H9 (cell line): ENCODE measurements around the gene NLRP9. TPM values are rescaled to one million over a fixed set of nuclear protein-coding genes. Genes with fewer than 3 reads are reported as not detected.

Source experiments
- DNase-seq: peaks from one replicate; pipeline ENCODE4 v3.0.0-alpha.2; 2017
- H2AFZ ChIP-seq: one replicate; pipeline ENCODE4 v1.6.1; 2013; ENCODE audit warnings: mild to moderate bottlenecking, low read length, control low read depth, moderate library complexity
- H2AK5ac ChIP-seq: 2 replicates; pipeline ENCODE4 v1.6.1; 2013; ENCODE audit warnings: low read length, control low read depth, mixed read lengths; ENCODE audit not compliant: insufficient read length
- H2BK120ac ChIP-seq: one replicate; pipeline ENCODE4 v1.6.1; 2013; ENCODE audit warnings: low read depth, mild to moderate bottlenecking, low read length, control low read depth, inconsistent platforms; ENCODE audit not compliant: poor library complexity, severe bottlenecking
- H2BK12ac ChIP-seq: 2 replicates; pipeline ENCODE4 v1.6.1; 2013; ENCODE audit warnings: low read length, control low read depth, mixed read lengths, low read depth; ENCODE audit not compliant: insufficient read length
- H2BK15ac ChIP-seq: 2 replicates; pipeline ENCODE4 v1.6.1; 2013; ENCODE audit warnings: low read depth, low read length, control low read depth
- H2BK20ac ChIP-seq: one replicate; pipeline ENCODE4 v1.6.1; 2013; ENCODE audit warnings: low read depth, mild to moderate bottlenecking, low read length, control low read depth, inconsistent platforms; ENCODE audit not compliant: poor library complexity, severe bottlenecking
- H2BK5ac ChIP-seq: 2 replicates; pipeline ENCODE4 v1.6.1; 2013; ENCODE audit warnings: low read length, control low read depth, mixed read lengths; ENCODE audit not compliant: insufficient read length
- H3K14ac ChIP-seq: 2 replicates; pipeline ENCODE4 v1.6.1; 2013; ENCODE audit warnings: low read length, control low read depth; ENCODE audit not compliant: insufficient read depth
- H3K18ac ChIP-seq: 2 replicates; pipeline ENCODE4 v1.6.1; 2013; ENCODE audit warnings: low read depth, mild to moderate bottlenecking, mixed read lengths, low read length, control low read depth; ENCODE audit not compliant: insufficient read length
- H3K23ac ChIP-seq: 2 replicates; pipeline ENCODE4 v1.6.1; 2013; ENCODE audit warnings: low read length, control low read depth, mixed read lengths, low read depth; ENCODE audit not compliant: insufficient read length
- H3K23me2 ChIP-seq: 2 replicates; pipeline ENCODE4 v1.6.1; 2013; ENCODE audit warnings: low read depth, mild to moderate bottlenecking, mixed read lengths, low read length, control low read depth; ENCODE audit not compliant: insufficient read length, poor library complexity, severe bottlenecking
- H3K27ac ChIP-seq: 2 replicates; pipeline ENCODE4 v1.5.1; 2013; ENCODE audit warnings: low read length, control low read depth, mixed read lengths, low read depth; ENCODE audit not compliant: insufficient read length
- H3K27me3 ChIP-seq: 2 replicates; pipeline ENCODE4 v1.6.1; 2013; ENCODE audit warnings: low read length, control low read depth, inconsistent platforms; ENCODE audit not compliant: insufficient read depth
- H3K4ac ChIP-seq: 2 replicates; pipeline ENCODE4 v1.6.1; 2013; ENCODE audit warnings: low read depth, mild to moderate bottlenecking, control low read depth, inconsistent platforms, low read length, moderate library complexity
- H3K4me1 ChIP-seq: 2 replicates; pipeline ENCODE4 v1.6.1; 2013; ENCODE audit warnings: low read length, control low read depth, inconsistent platforms; ENCODE audit not compliant: insufficient read depth
- H3K4me2 ChIP-seq: 2 replicates; pipeline ENCODE4 v1.6.1; 2013; ENCODE audit warnings: low read length, control low read depth, mixed read lengths; ENCODE audit not compliant: insufficient read length, insufficient read depth
- H3K56ac ChIP-seq: 2 replicates; pipeline ENCODE4 v1.6.1; 2013; ENCODE audit warnings: low read depth, mild to moderate bottlenecking, mixed read lengths, low read length, control low read depth; ENCODE audit not compliant: insufficient read length
- H3K79me1 ChIP-seq: 2 replicates; pipeline ENCODE4 v1.6.1; 2013; ENCODE audit warnings: low read depth, mild to moderate bottlenecking, moderate library complexity, low read length, control low read depth, inconsistent platforms; ENCODE audit not compliant: insufficient read depth, poor library complexity, severe bottlenecking
- H3K79me2 ChIP-seq: 2 replicates; pipeline ENCODE4 v1.6.1; 2013; ENCODE audit warnings: low read length, control low read depth, inconsistent platforms; ENCODE audit not compliant: insufficient read depth
- H3K9ac ChIP-seq: 2 replicates; pipeline ENCODE4 v1.6.1; 2013; ENCODE audit warnings: low read length, control low read depth, mixed read lengths; ENCODE audit not compliant: insufficient read length; ENCODE audit errors: extremely low read depth
- H3K9me3 ChIP-seq: one replicate; pipeline ENCODE4 v1.6.1; 2013; ENCODE audit warnings: low read depth, low read length, inconsistent platforms; ENCODE audit not compliant: control insufficient read depth
- H3T11ph ChIP-seq: one replicate; pipeline ENCODE4 v1.6.1; 2013; ENCODE audit warnings: mild to moderate bottlenecking, low read length, control low read depth, inconsistent platforms
- H4K20me1 ChIP-seq: one replicate; pipeline ENCODE4 v1.6.1; 2013; ENCODE audit not compliant: control insufficient read depth, insufficient read length, insufficient read depth
- H4K5ac ChIP-seq: 2 replicates; pipeline ENCODE4 v1.6.1; 2013; ENCODE audit warnings: low read depth, mild to moderate bottlenecking, mixed read lengths, low read length, control low read depth; ENCODE audit not compliant: insufficient read length
- H4K8ac ChIP-seq: replicated peaks from 2 replicates; pipeline ENCODE4 v1.6.1; 2013; ENCODE audit warnings: low read length, control low read depth, mixed read lengths, low read depth; ENCODE audit not compliant: insufficient read length
- H4K91ac ChIP-seq: 2 replicates; pipeline ENCODE4 v1.6.1; 2013; ENCODE audit warnings: low read depth, mild to moderate bottlenecking, moderate library complexity, mixed read lengths, low read length, control low read depth; ENCODE audit not compliant: insufficient read length
- H3K27ac Mint-ChIP-seq, 3 experiments: 2 replicates in 2 of 3; 3 replicates in 1 of 3; pipeline ENCODE4 v1.8.0; 2020 to 2021; ENCODE audit warnings: mixed read lengths in 3 of 3, mild to moderate bottlenecking in 1 of 3, moderate library complexity in 1 of 3
- H3K27me3 Mint-ChIP-seq: 2 replicates; pipeline ENCODE4 v1.8.0; 2021; ENCODE audit warnings: low read depth, mild to moderate bottlenecking, moderate library complexity, mixed read lengths
- H3K36me3 Mint-ChIP-seq, 3 experiments: 2 replicates in 2 of 3; 3 replicates in 1 of 3; pipeline ENCODE4 v1.8.0; 2020 to 2021; ENCODE audit warnings: low read depth in 3 of 3, mixed read lengths in 3 of 3; ENCODE audit not compliant: insufficient read depth in 1 of 3
- H3K4me1 Mint-ChIP-seq, 2 experiments: 2 replicates each; pipeline ENCODE4 v1.8.0; 2020; ENCODE audit warnings: mixed read lengths in 2 of 2
- H3K4me3 Mint-ChIP-seq, 2 experiments: 2 replicates in 1 of 2; 3 replicates in 1 of 2; pipeline ENCODE4 v1.8.0; 2020 to 2021; ENCODE audit warnings: mild to moderate bottlenecking in 2 of 2, mixed read lengths in 2 of 2, moderate library complexity in 1 of 2
- H3K9me3 Mint-ChIP-seq, 2 experiments: 2 replicates in 1 of 2; 3 replicates in 1 of 2; pipeline ENCODE4 v1.8.0; 2020; ENCODE audit warnings: mild to moderate bottlenecking in 2 of 2, mixed read lengths in 2 of 2, moderate library complexity in 1 of 2
- CTCF ChIP-seq: fragments of 200-600 bp; sonication (generic); conservative IDR thresholded peaks from 3 replicates; pipeline ENCODE4 v1.8.0; 2021; ENCODE audit warnings: antibody characterized with exemption, mild to moderate bottlenecking
- WGBS: extraction: QIAGEN DNeasy Blood & Tissue Kit; methylation state at CpG from one replicate; pipeline ENCODE4 v1.1.7; 2013; ENCODE audit warnings: missing lambda C conversion rate, low lambda C conversion rate, mixed read lengths; ENCODE audit not compliant: insufficient read length; ENCODE audit errors: extremely low coverage; 5-methylcytosine and 5-hydroxymethylcytosine counted together
- total RNA-seq: library from RNA; stranded (reverse); gene quantifications from 2 replicates; pipeline ENCODE4 v1.2.1, GENCODE V29; 2021

The NLRP9 gene
- total RNA-seq, 1 experiment from 2014 or later, result not detected

- Mint-ChIP-seq H3K4me1 (no peaks in the 10 kb centered on the region), H3K9me3 (no peaks in the 10 kb centered on the region; a peak in 1 of 5 replicates), H3K4me3 (no peak overlapping the region), H3K36me3 (peaks cover 26 to 63% (median 53%) of the 10 kb centered on the region in 3 experiments; a peak in 6 of 7 replicates), H3K27ac (no peak overlapping the region; a peak in 1 of 7 replicates), H3K27me3 (no peaks in the 10 kb centered on the region)
- H4K8ac ChIP-seq, result no peak overlapping the region
- H4K5ac ChIP-seq, result no peak overlapping the region
- TF ChIP-seq CTCF, result no peak
- H2AFZ ChIP-seq, result no peak overlapping the region
- H4K20me1 ChIP-seq, result no peaks in the 10 kb centered on the region
- H2AK5ac ChIP-seq, result no peak overlapping the region
- no peak for DNase-seq
- no CpG with 5 or more reads among the region's 31 CpGs for WGBS
- H3K56ac ChIP-seq, result no peak overlapping the region
- H3K79me1 ChIP-seq, result no peaks in the 10 kb centered on the region
- H3K18ac ChIP-seq, result no peak overlapping the region
- H2BK15ac ChIP-seq, result no peak overlapping the region
- H3K23ac ChIP-seq, result no peak overlapping the region
- no peaks in the 10 kb centered on the region for H3K4me1 ChIP-seq
- H3K9me3 ChIP-seq, result no peaks in the 10 kb centered on the region
- no peak overlapping the region for H2BK120ac ChIP-seq
- no peak overlapping the region for H3K4me2 ChIP-seq
- no peak overlapping the region for H4K91ac ChIP-seq
- no peaks in the 10 kb centered on the region for H3K23me2 ChIP-seq
- H3K9ac ChIP-seq, result no peak overlapping the region
- H3K14ac ChIP-seq, result no peak overlapping the region; the same call in 1 of the 2 replicates
- no peak overlapping the region for H2BK5ac ChIP-seq
- no peaks in the 10 kb centered on the region for H3K27me3 ChIP-seq
- H3K79me2 ChIP-seq, result no peaks in the 10 kb centered on the region
- H2BK20ac ChIP-seq, result no peak overlapping the region
- no peak overlapping the region for H3K4ac ChIP-seq
- H3K27ac ChIP-seq, result no peak overlapping the region
- no peak overlapping the region for H2BK12ac ChIP-seq
- H3T11ph ChIP-seq, result no peak overlapping the region
Measured at GRCh38 chr19:55690769-55691545, 47.2 kb downstream of the NLRP9 start.
